H1 (cell line): ENCODE data around the gene CCDC77. TPM values are rescaled to one million over a fixed set of nuclear protein-coding genes. Genes with fewer than 3 reads are reported as not detected.

ENCODE experiments used
- CTCF ChIA-PET: fragments of 300-600 bp; sonication (Branson Sonifier 250); formaldehyde crosslinking; loops from one replicate; lab custom pipeline; 2021; ENCODE audit not compliant: partially characterized antibody; lab: Charles Lee
- POLR2A ChIA-PET: fragments of 300-600 bp; sonication (Branson Sonifier 250); formaldehyde crosslinking; loops from one replicate; lab custom pipeline; 2021; ENCODE audit warnings: inconsistent platforms; ENCODE audit not compliant: partially characterized antibody; lab: Charles Lee
- DNase-seq, 2 experiments: peaks; one replicate each; pipeline versions ENCODE4 v3.0.0 to v3.0.0-alpha.2; 2010 to 2022; ENCODE audit warnings: low spot score in 2 of 2, low read depth in 1 of 2, mixed read lengths in 1 of 2
- FAIRE-seq: peaks from 2 replicates; lab custom pipeline; 2011; peaks lifted over from hg19 to GRCh38; lab: Jason Lieb, UNC
- H2AFZ ChIP-seq: 2 replicates; pipeline ENCODE4 v1.8.1; 2012; ENCODE audit warnings: low read length, inconsistent platforms
- H2AK5ac ChIP-seq: 2 replicates; pipeline ENCODE4 v1.6.1; 2013; ENCODE audit warnings: low read depth, low read length
- H2BK120ac ChIP-seq: replicated peaks from 2 replicates; pipeline ENCODE3; 2013; ENCODE audit warnings: low read depth, low read length, inconsistent platforms
- H2BK12ac ChIP-seq: 2 replicates; pipeline ENCODE4 v1.6.1; 2013; ENCODE audit warnings: low read depth, low read length
- H2BK15ac ChIP-seq: 2 replicates; pipeline ENCODE4 v1.6.1; 2013; ENCODE audit warnings: low read length
- H2BK20ac ChIP-seq: 2 replicates; pipeline ENCODE4 v1.6.1; 2013; ENCODE audit warnings: low read length
- H2BK5ac ChIP-seq: 2 replicates; pipeline ENCODE4 v1.6.1; 2013; ENCODE audit warnings: low read depth, low read length
- H3K14ac ChIP-seq: 2 replicates; pipeline ENCODE4 v1.6.1; 2013; ENCODE audit warnings: inconsistent platforms; ENCODE audit not compliant: insufficient read length
- H3K18ac ChIP-seq: 2 replicates; pipeline ENCODE4 v1.6.1; 2013; ENCODE audit warnings: low read length; ENCODE audit errors: extremely low read depth
- H3K23ac ChIP-seq: 2 replicates; pipeline ENCODE4 v1.6.1; 2013; ENCODE audit warnings: inconsistent platforms; ENCODE audit not compliant: insufficient read length
- H3K23me2 ChIP-seq: 2 replicates; pipeline ENCODE4 v1.6.1; 2013; ENCODE audit warnings: low read depth, low read length
- H3K27ac ChIP-seq: 2 replicates; pipeline ENCODE4 v1.6.1; 2011; ENCODE audit warnings: low read depth, low read length, inconsistent platforms
- H3K27me3 ChIP-seq, 4 experiments: replicated peaks in 1 of 4; 1 replicate in 1 of 4; 2 replicates in 3 of 4; pipeline versions ENCODE4 v1.6.1 to v1.8.1; 2011 to 2013; ENCODE audit warnings: low read length in 3 of 4, mild to moderate bottlenecking in 3 of 4, inconsistent platforms in 2 of 4, mixed read lengths in 2 of 4, moderate library complexity in 1 of 4; ENCODE audit not compliant: control insufficient read depth in 3 of 4, insufficient read depth in 3 of 4; ENCODE audit errors: extremely low read depth in 1 of 4
- H3K36me3 ChIP-seq, 4 experiments: 2 replicates each; pipeline versions ENCODE4 v1.6.1 to v1.8.1; 2011 to 2013; ENCODE audit warnings: mild to moderate bottlenecking in 4 of 4, low read length in 3 of 4, moderate library complexity in 2 of 4, control low read depth in 1 of 4, inconsistent platforms in 1 of 4; ENCODE audit not compliant: insufficient read depth in 4 of 4, control insufficient read depth in 2 of 4
- H3K4ac ChIP-seq: replicated peaks from 2 replicates; pipeline ENCODE3; 2013; ENCODE audit warnings: low read length, low read depth, mixed read lengths, inconsistent platforms; ENCODE audit not compliant: insufficient read length
- H3K4me1 ChIP-seq, 4 experiments: replicated peaks in 1 of 4; 1 replicate in 1 of 4; 2 replicates in 3 of 4; pipeline versions ENCODE4 v1.6.1 to v1.8.1; 2011 to 2013; ENCODE audit warnings: low read length in 3 of 4, inconsistent platforms in 2 of 4, mixed read lengths in 1 of 4; ENCODE audit not compliant: insufficient read depth in 4 of 4, control insufficient read depth in 3 of 4
- H3K4me2 ChIP-seq, 2 experiments: 2 replicates each; pipeline versions ENCODE4 v1.6.1 to v1.8.1; 2011 to 2013; ENCODE audit warnings: low read depth in 2 of 2, low read length in 2 of 2, control low read depth in 1 of 2, inconsistent platforms in 1 of 2, mild to moderate bottlenecking in 1 of 2; ENCODE audit not compliant: insufficient read depth in 1 of 2
- H3K4me3 ChIP-seq, 4 experiments: fragments of 200-600, 300-600 bp in 1 of 4; sonication (generic), shearing (Covaris generic), sonication (Bioruptor Twin) in 1 of 4; 2 replicates each; pipeline versions ENCODE4 v1.5.1 to v1.8.1; 2011 to 2016; ENCODE audit warnings: low read length in 4 of 4, low read depth in 3 of 4, control low read depth in 2 of 4, inconsistent platforms in 2 of 4, mild to moderate bottlenecking in 2 of 4, mixed read lengths in 1 of 4, moderate library complexity in 1 of 4; ENCODE audit not compliant: insufficient read depth in 2 of 4; ENCODE audit errors: extremely low read depth in 1 of 4
- H3K56ac ChIP-seq: replicated peaks from 2 replicates; pipeline ENCODE3; 2013; ENCODE audit warnings: low read depth, mild to moderate bottlenecking, mixed read lengths, low read length, inconsistent platforms; ENCODE audit not compliant: insufficient read length
- H3K79me1 ChIP-seq: 2 replicates; pipeline ENCODE4 v1.6.1; 2013; ENCODE audit warnings: low read depth, low read length, control low read depth
- H3K79me2 ChIP-seq, 2 experiments: 2 replicates each; pipeline versions ENCODE4 v1.6.1 to v1.8.1; 2012 to 2013; ENCODE audit warnings: low read length in 2 of 2, mild to moderate bottlenecking in 2 of 2, inconsistent platforms in 1 of 2; ENCODE audit not compliant: insufficient read depth in 2 of 2, control insufficient read depth in 1 of 2
- H3K9ac ChIP-seq, 4 experiments: replicated peaks in 1 of 4; 1 replicate in 1 of 4; 2 replicates in 3 of 4; pipeline versions ENCODE4 v1.6.1 to v1.8.1; 2011 to 2013; ENCODE audit warnings: low read depth in 3 of 4, low read length in 3 of 4, control low read depth in 2 of 4, mild to moderate bottlenecking in 2 of 4, moderate library complexity in 2 of 4, inconsistent platforms in 1 of 4; ENCODE audit errors: extremely low read depth in 1 of 4
- H3K9me3 ChIP-seq, 2 experiments: 2 replicates each; pipeline versions ENCODE4 v1.6.1 to v1.8.1; 2012 to 2013; ENCODE audit warnings: mild to moderate bottlenecking in 2 of 2, moderate library complexity in 2 of 2, control low read depth in 1 of 2, inconsistent platforms in 1 of 2, low read depth in 1 of 2, low read length in 1 of 2, mixed read lengths in 1 of 2; ENCODE audit not compliant: insufficient read depth in 2 of 2
- H4K20me1 ChIP-seq, 2 experiments: replicated peaks in 1 of 2; 2 replicates each; pipeline versions ENCODE3 to v1.8.1; 2011 to 2013; ENCODE audit warnings: inconsistent platforms in 2 of 2, low read length in 2 of 2, mild to moderate bottlenecking in 1 of 2; ENCODE audit not compliant: insufficient read depth in 2 of 2, control insufficient read depth in 1 of 2
- H4K5ac ChIP-seq: 2 replicates; pipeline ENCODE4 v1.6.1; 2013; ENCODE audit warnings: low read length, low read depth, mixed read lengths, inconsistent platforms; ENCODE audit not compliant: insufficient read length
- H4K8ac ChIP-seq: 2 replicates; pipeline ENCODE4 v1.8.0; 2013; ENCODE audit warnings: mild to moderate bottlenecking, moderate library complexity, low read length, inconsistent platforms; ENCODE audit not compliant: insufficient read depth; ENCODE audit errors: extremely low read depth
- H4K91ac ChIP-seq: replicated peaks from 2 replicates; pipeline ENCODE3; 2013; ENCODE audit warnings: low read length, mixed read lengths, inconsistent platforms; ENCODE audit not compliant: insufficient read length
- ASH2L ChIP-seq: fragments of 200-600, 300-600 bp; sonication (generic); IDR thresholded peaks from one replicate; pipeline ENCODE4 v1.7.1; 2017; ENCODE audit warnings: low read length
- BACH1 ChIP-seq: IDR thresholded peaks from 2 replicates; pipeline ENCODE4 v1.6.1; 2012; ENCODE audit warnings: low read length, improper control_type of control experiment
- BRCA1 ChIP-seq: IDR thresholded peaks from 2 replicates; pipeline ENCODE4 v1.6.1; 2012; ENCODE audit warnings: low read depth, low read length, improper control_type of control experiment
- CBX8 ChIP-seq: fragments of 300-800, 300-1000 bp; sonication (generic); IDR thresholded peaks from 2 replicates; pipeline ENCODE4 v1.7.1; 2016; ENCODE audit warnings: low read depth, low read length, borderline replicate concordance
- CREB1 ChIP-seq: IDR thresholded peaks from 2 replicates; pipeline ENCODE4 v1.6.1; 2012; ENCODE audit warnings: inconsistent platforms
- EP300 ChIP-seq, 2 experiments: IDR thresholded peaks; 1 replicate in 1 of 2; 2 replicates in 1 of 2; pipeline ENCODE4 v1.6.1; 2011 to 2012; ENCODE audit warnings: low read depth in 2 of 2, low read length in 2 of 2, mild to moderate bottlenecking in 2 of 2, borderline replicate concordance in 1 of 2, inconsistent platforms in 1 of 2, moderate library complexity in 1 of 2
- GABPA ChIP-seq: IDR thresholded peaks from 2 replicates; pipeline ENCODE4 v1.6.1; 2011; ENCODE audit warnings: mild to moderate bottlenecking, low read length, moderate library complexity, borderline replicate concordance; ENCODE audit not compliant: insufficient read depth
- HDAC6 ChIP-seq: IDR thresholded peaks from one replicate; pipeline ENCODE4 v1.7.1; 2012; ENCODE audit warnings: low read depth, mild to moderate bottlenecking, inconsistent platforms, low read length, moderate library complexity
- JUN ChIP-seq: IDR thresholded peaks from 2 replicates; pipeline ENCODE4 v1.6.1; 2011; ENCODE audit warnings: low read depth, mild to moderate bottlenecking, improper control_type of control experiment, low read length
- JUND ChIP-seq: IDR thresholded peaks from 2 replicates; pipeline ENCODE4 v1.6.1; 2011; ENCODE audit warnings: mild to moderate bottlenecking, improper control_type of control experiment, low read length
- KDM4A ChIP-seq: IDR thresholded peaks from one replicate; pipeline ENCODE4 v1.7.1; 2012; ENCODE audit warnings: low read depth, mild to moderate bottlenecking, moderate library complexity, low read length, inconsistent platforms; ENCODE audit not compliant: severe bottlenecking
- NRF1 ChIP-seq: IDR thresholded peaks from 2 replicates; pipeline ENCODE4 v1.6.1; 2011; ENCODE audit warnings: mild to moderate bottlenecking, low read depth, low read length, improper control_type of control experiment
- RNF2 ChIP-seq: fragments of 200-900, 300-1000 bp; sonication (generic); IDR thresholded peaks from 2 replicates; pipeline ENCODE4 v1.7.1; 2016; ENCODE audit warnings: borderline replicate concordance, low read depth, mild to moderate bottlenecking, antibody characterized with exemption, low read length; ENCODE audit not compliant: poor library complexity, severe bottlenecking; ENCODE audit errors: missing control alignments
- SAP30 ChIP-seq: fragments of 300-600 bp; sonication (generic); IDR thresholded peaks from 2 replicates; pipeline ENCODE4 v1.7.1; 2012; ENCODE audit warnings: low read length, moderate library complexity, mild to moderate bottlenecking, inconsistent platforms; ENCODE audit not compliant: insufficient read depth, insufficient replicate concordance
- WGBS, 2 experiments: shearing (Covaris generic) in 1 of 2; methylation state at CpG; one replicate each; pipeline versions ENCODE4 v1.1.6 to v1.1.7; 2013 to 2015; ENCODE audit warnings: low lambda C conversion rate in 2 of 2, mixed read lengths in 2 of 2, inconsistent platforms in 1 of 2, low coverage in 1 of 2, missing lambda C conversion rate in 1 of 2; ENCODE audit not compliant: insufficient replicate concordance in 2 of 2, insufficient coverage in 1 of 2, insufficient read length in 1 of 2; ENCODE audit errors: extremely low coverage in 1 of 2, missing lambda C conversion rate in 1 of 2; 5-methylcytosine and 5-hydroxymethylcytosine counted together
- polyA plus RNA-seq, 7 experiments: library from polyadenylated mRNA; depleted of rRNA in 3 of 7; stranded (reverse) in 5 of 7; unstranded in 2 of 7; fragments of >200 nt in 5 of 7; fragments of 200-250 nt in 2 of 7; gene quantifications; 1 replicate in 5 of 7; 2 replicates in 1 of 7; 4 replicates in 1 of 7; pipeline versions ENCODE4 v1.2.1 to v1.2.3, GENCODE V29; 2011 to 2013; ENCODE audit warnings: missing spikeins in 2 of 7, mixed read lengths in 2 of 7
- total RNA-seq: library from RNA; stranded (reverse); fragmentation: NEBNext Ultra II Directional; extraction: Animal tissue kit (Norgen Biotek cat#: 25700); gene quantifications from 2 replicates; pipeline ENCODE4 v1.2.1, GENCODE V29; 2021

CCDC77 gene
- total and polyA plus RNA-seq, 2 of the 8 experiments (the other 6 are each of a cell fraction or from before 2014, with no cell fraction given): 10.3 to 30.4 TPM

GRCh38 chr12:457676-458075 lies 56.2 kb downstream of the CCDC77 start:
- Histone ChIP-seq H3K4me2 (no peak overlapping the region), H3K27me3 (peaks cover 0 to 30% (median 16%) of the 10 kb centered on the region in 4 experiments; a peak in 6 of 7 replicates), H3K79me2 (no peaks in the 10 kb centered on the region), H3K9me3 (peaks cover 8 to 11% of the 10 kb centered on the region in 2 experiments), H3K4me3 (no peak overlapping the region), H2BK15ac (no peak overlapping the region), H3K56ac (no peak overlapping the region), H4K20me1 (peaks cover 5 to 6% of the 10 kb centered on the region in 2 experiments), H3K27ac (no peak overlapping the region), H3K4me1 (peaks cover 0 to 3% (median 1%) of the 10 kb centered on the region in 4 experiments; a peak in 2 of 7 replicates), H2AFZ (no peak overlapping the region), H2AK5ac (no peak overlapping the region), H4K91ac (no peak overlapping the region), H2BK20ac (no peak overlapping the region), H4K8ac (no peak overlapping the region), H3K23ac (no peak overlapping the region), H3K23me2 (peaks cover 9% of the 10 kb centered on the region; the same call in 1 of the 2 replicates), H3K18ac (no peak overlapping the region), H2BK5ac (no peak overlapping the region), H3K79me1 (no peaks in the 10 kb centered on the region), H2BK120ac (no peak overlapping the region), H2BK12ac (no peak overlapping the region), H4K5ac (no peak overlapping the region), H3K36me3 (no peaks in the 10 kb centered on the region), H3K14ac (no peak overlapping the region), H3K4ac (no peak overlapping the region), H3K9ac (no peak overlapping the region)
- POLR2A ChIA-PET: interaction anchor here (0.7 to 1.6 kb wide), 3 partner anchors 8 to 106 kb away, joined by 3 read pairs; no protein-coding TSS in a partner anchor
- 83% methylated on average over 4 of the region's 4 CpGs; no CpG with 5 or more reads in 1 of the 2 experiments for WGBS, 2 experiments
- CTCF ChIA-PET: interaction anchor here (0.9 to 13.7 kb wide), 4 partner anchors 15 to 90 kb away, joined by 4 to 163 read pairs (median 78); no protein-coding TSS in a partner anchor
- DNase-seq: no peak
- no peak for FAIRE-seq
- TF ChIP-seq JUN (no peak), SAP30 (no peak), HDAC6 (no peak), GABPA (no peak), CREB1 (no peak), BRCA1 (no peak), EP300 (IDR thresholded peaks at IDR 0.05; ENCODE audit: borderline replicate concordance in 1 of 2, low read depth in 2 of 2, low read length in 2 of 2) (no peak), ASH2L (no peak), JUND (no peak), CBX8 (no peak), NRF1 (no peak), RNF2 (no peak), BACH1 (no peak), KDM4A (no peak)
